ENCODE data around the gene WDR49.

- TF ChIP-seq POLR2A (IDR thresholded peaks at IDR 0.05; ENCODE audit: low read length) = no peak
- TF ChIP-seq GATA1 (IDR thresholded peaks at IDR 0.05; ENCODE audit: low read depth, low read length) = no peak
Observed at GRCh38 chr3:167437428-167438139, 216.2 kb downstream of the WDR49 start.
